Body of pancreas (tissue), 4 donors: ENCODE data around the gene PDAP1.

ENCODE experiments used
- CTCF ChIP-seq, 7 experiments: fragments of 450-650 bp in 4 of 7; fragments of 200-600 bp in 3 of 7; sonication (generic) in 3 of 7; IDR thresholded peaks; one replicate each; pipeline ENCODE4 v1.5.1; 2016 to 2019; ENCODE audit warnings: antibody characterized with exemption in 7 of 7
- POLR2A ChIP-seq, 3 donors: fragments of 450-650 bp; IDR thresholded peaks; one replicate each; pipeline ENCODE4 v1.6.1; 2016; ENCODE audit warnings: antibody characterized with exemption in 3 of 3, mild to moderate bottlenecking in 2 of 3

- TF ChIP-seq CTCF (IDR thresholded peaks at IDR 0.05) (no peak), POLR2A (IDR thresholded peaks at IDR 0.05) (no peak)
These were observed 16.4 kb downstream of the PDAP1 start for GRCh38 chr7:99392046-99392445.
